ENCODE data around the gene DAAM1. TPM values are rescaled to one million over a fixed set of nuclear protein-coding genes. Genes with fewer than 3 reads are reported as not detected.
A peak's percentile ranks its signal among the peaks of the same experiment; 100 is the strongest.

DAAM1 gene
- total RNA-seq, 6 experiments from 2014 or later, result 7.5 to 12.2 (median 8.6) TPM

- TF ChIP-seq CTCF (IDR thresholded peaks at IDR 0.05), result no peak
- no peak for DNase-seq
- H3K4me3 Mint-ChIP-seq, result no peak overlapping the region
- no peaks in the 10 kb centered on the region for H3K9me3 Mint-ChIP-seq
- no peaks in the 10 kb centered on the region; the same call in 1 of the 2 replicates for H3K27me3 Mint-ChIP-seq (ENCODE audit: insufficient read depth)
- H3K36me3 Mint-ChIP-seq (ENCODE audit: low read depth), result peaks cover 24% of the 10 kb centered on the region
- H3K27ac Mint-ChIP-seq, result no peak overlapping the region
- peaks cover 61% of the 10 kb centered on the region for H3K4me1 Mint-ChIP-seq (ENCODE audit: low read depth)
Observed at GRCh38 chr14:59269466-59269865, 81.0 kb downstream of the DAAM1 start.

- H3K36me3 Mint-ChIP-seq (ENCODE audit: low read depth), result peaks cover 8% of the 10 kb centered on the region
- H3K27me3 Mint-ChIP-seq (ENCODE audit: insufficient read depth), result no peaks in the 10 kb centered on the region; the same call in 1 of the 2 replicates
- TF ChIP-seq CTCF (IDR thresholded peaks at IDR 0.05), result no peak
- H3K27ac Mint-ChIP-seq, result no peak overlapping the region
- no peak overlapping the region for H3K4me3 Mint-ChIP-seq
- H3K4me1 Mint-ChIP-seq (ENCODE audit: low read depth), result peaks cover 69% of the 10 kb centered on the region
- no peaks in the 10 kb centered on the region for H3K9me3 Mint-ChIP-seq
- DNase-seq, result no peak
Observed at GRCh38 chr14:59271256-59271655, 82.8 kb downstream of the DAAM1 start.

GRCh38 chr14:59271734-59272133 lies 83.3 kb downstream of the DAAM1 start:
- H3K9me3 Mint-ChIP-seq, result no peaks in the 10 kb centered on the region
- no peak for DNase-seq
- peaks cover 8% of the 10 kb centered on the region for H3K36me3 Mint-ChIP-seq (ENCODE audit: low read depth)
- H3K27ac Mint-ChIP-seq, result no peak overlapping the region
- H3K4me3 Mint-ChIP-seq, result no peak overlapping the region
- TF ChIP-seq CTCF (IDR thresholded peaks at IDR 0.05), result no peak
- peaks cover 69% of the 10 kb centered on the region for H3K4me1 Mint-ChIP-seq (ENCODE audit: low read depth)
- no peaks in the 10 kb centered on the region; the same call in 1 of the 2 replicates for H3K27me3 Mint-ChIP-seq (ENCODE audit: insufficient read depth)

GRCh38 chr14:59272633-59273032 lies 84.2 kb downstream of the DAAM1 start:
- no peak overlapping the region for H3K27ac Mint-ChIP-seq
- peaks cover 70% of the 10 kb centered on the region for H3K4me1 Mint-ChIP-seq (ENCODE audit: low read depth)
- H3K27me3 Mint-ChIP-seq (ENCODE audit: insufficient read depth), result no peaks in the 10 kb centered on the region; the same call in 1 of the 2 replicates
- DNase-seq, result no peak
- no peaks in the 10 kb centered on the region for H3K9me3 Mint-ChIP-seq
- no peak overlapping the region for H3K4me3 Mint-ChIP-seq
- TF ChIP-seq CTCF (IDR thresholded peaks at IDR 0.05), result no peak
- H3K36me3 Mint-ChIP-seq (ENCODE audit: low read depth), result peaks cover 8% of the 10 kb centered on the region

GRCh38 chr14:59273737-59274136 lies 85.3 kb downstream of the DAAM1 start:
- peaks cover 2% of the 10 kb centered on the region for H3K36me3 Mint-ChIP-seq (ENCODE audit: low read depth)
- H3K4me3 Mint-ChIP-seq, result no peak overlapping the region
- no peak for TF ChIP-seq CTCF (IDR thresholded peaks at IDR 0.05)
- H3K27me3 Mint-ChIP-seq (ENCODE audit: insufficient read depth), result no peaks in the 10 kb centered on the region; the same call in 1 of the 2 replicates
- no peak overlapping the region for H3K27ac Mint-ChIP-seq
- peaks cover 73% of the 10 kb centered on the region for H3K4me1 Mint-ChIP-seq (ENCODE audit: low read depth)
- no peak for DNase-seq
- no peaks in the 10 kb centered on the region for H3K9me3 Mint-ChIP-seq

GRCh38 chr14:59274991-59275391 lies 86.5 kb downstream of the DAAM1 start:
- Mint-ChIP-seq H3K9me3 (no peaks in the 10 kb centered on the region), H3K27ac (peak overlapping the region; percentile 62; the same call in 1 of the 2 replicates), H3K4me3 (peak overlapping the region; percentile 37; the same call in 1 of the 2 replicates), H3K27me3 (ENCODE audit: insufficient read depth) (no peaks in the 10 kb centered on the region; the same call in 1 of the 2 replicates), H3K4me1 (ENCODE audit: low read depth) (peaks cover 79% of the 10 kb centered on the region), H3K36me3 (ENCODE audit: low read depth) (no peaks in the 10 kb centered on the region)
- TF ChIP-seq CTCF (IDR thresholded peaks at IDR 0.05), result no peak
- DNase-seq, result no peak
